ENCODE measurements around the gene GDF10. TPM values are rescaled to one million over a fixed set of nuclear protein-coding genes. Genes with fewer than 3 reads are reported as not detected.

The GDF10 gene
- total RNA-seq, 2 donors from 2014 or later = 0.32 to 28.0 TPM

GRCh38 chr10:47286591-47287315 lies 13.2 kb upstream of the GDF10 start:
- Histone ChIP-seq H3K9me3 (no peaks in the 10 kb centered on the region), H3K4me3 (no peak overlapping the region), H3K36me3 (no peaks in the 10 kb centered on the region), H3K27me3 (replicated peaks; ENCODE audit: insufficient read depth) (no peaks in the 10 kb centered on the region), H3K4me1 (replicated peaks) (no peaks in the 10 kb centered on the region), H3K27ac (no peak overlapping the region)
- TF ChIP-seq POLR2A (IDR thresholded peaks at IDR 0.05) = no peak
- DNase-seq (ENCODE audit: low spot score) = no peak
- intact Hi-C loops (cut with DNase I) = no loop called here
- WGBS = 68% methylated on average over 4 of the region's 4 CpGs

GRCh38 chr10:47287365-47287802 lies 12.6 kb upstream of the GDF10 start:
- Histone ChIP-seq H3K4me3 (no peak overlapping the region), H3K27me3 (replicated peaks; ENCODE audit: insufficient read depth) (no peaks in the 10 kb centered on the region), H3K36me3 (no peaks in the 10 kb centered on the region), H3K9me3 (no peaks in the 10 kb centered on the region), H3K4me1 (replicated peaks) (no peaks in the 10 kb centered on the region), H3K27ac (no peak overlapping the region)
- no peak for TF ChIP-seq POLR2AphosphoS5 (IDR thresholded peaks at IDR 0.05)
- no peak for TF ChIP-seq POLR2A (IDR thresholded peaks at IDR 0.05)
- TF ChIP-seq CTCF (IDR thresholded peaks at IDR 0.05) = no peak
- DNase-seq (ENCODE audit: low spot score) = no peak
- 33% methylated on average over 12 of the region's 12 CpGs for WGBS
- intact Hi-C loops (cut with DNase I) = no loop called here

- DNase-seq (ENCODE audit: low spot score) = no peak
- no peaks in the 10 kb centered on the region for H3K9me3 ChIP-seq
- H3K4me3 ChIP-seq = no peak overlapping the region
- H3K27me3 ChIP-seq (replicated peaks; ENCODE audit: insufficient read depth) = no peaks in the 10 kb centered on the region
- H3K27ac ChIP-seq = no peak overlapping the region
- H3K36me3 ChIP-seq = no peaks in the 10 kb centered on the region
- H3K4me1 ChIP-seq (replicated peaks) = no peaks in the 10 kb centered on the region
- TF ChIP-seq POLR2A (IDR thresholded peaks at IDR 0.05) (no peak), CTCF (IDR thresholded peaks at IDR 0.05) (no peak), POLR2AphosphoS5 (IDR thresholded peaks at IDR 0.05) (no peak)
- intact Hi-C loops (cut with DNase I) = no loop called here
- WGBS = 87% methylated on average over 6 of the region's 6 CpGs
Measured at GRCh38 chr10:47287805-47288204, 12.2 kb upstream of the GDF10 start.

- TF ChIP-seq CTCF (IDR thresholded peaks at IDR 0.05) (no peak), POLR2AphosphoS5 (IDR thresholded peaks at IDR 0.05) (no peak), POLR2A (IDR thresholded peaks at IDR 0.05) (no peak)
- no peak for DNase-seq (ENCODE audit: low spot score)
- Histone ChIP-seq H3K27me3 (replicated peaks; ENCODE audit: insufficient read depth) (no peaks in the 10 kb centered on the region), H3K9me3 (no peaks in the 10 kb centered on the region), H3K27ac (no peak overlapping the region), H3K4me3 (no peak overlapping the region), H3K4me1 (replicated peaks) (no peaks in the 10 kb centered on the region), H3K36me3 (no peaks in the 10 kb centered on the region)
- intact Hi-C loops (cut with DNase I) = no loop called here
- WGBS = 94% methylated on average over 8 of the region's 8 CpGs
Measured at GRCh38 chr10:47288236-47288635, 11.8 kb upstream of the GDF10 start.

- H3K36me3 ChIP-seq = no peaks in the 10 kb centered on the region
- WGBS = 74% methylated on average over 9 of the region's 9 CpGs
- H3K27me3 ChIP-seq (replicated peaks; ENCODE audit: insufficient read depth) = no peaks in the 10 kb centered on the region
- DNase-seq (ENCODE audit: low spot score) = no peak
- H3K9me3 ChIP-seq = no peaks in the 10 kb centered on the region
- H3K4me3 ChIP-seq = no peak overlapping the region
- H3K27ac ChIP-seq = no peak overlapping the region
- no peak for TF ChIP-seq POLR2AphosphoS5 (IDR thresholded peaks at IDR 0.05)
- no peak for TF ChIP-seq CTCF (IDR thresholded peaks at IDR 0.05)
- no peak for TF ChIP-seq POLR2A (IDR thresholded peaks at IDR 0.05)
- H3K4me1 ChIP-seq (replicated peaks) = no peaks in the 10 kb centered on the region
- intact Hi-C loops (cut with DNase I) = no loop called here
Measured at GRCh38 chr10:47288916-47289495, 11.0 kb upstream of the GDF10 start.
